GM12872 (cell line): ENCODE results near the gene ACTR5.

Experiments used
- TF ChIP-seq, protein P1 (sequence below): IDR thresholded peaks from 3 replicates; pipeline ENCODE4 v1.5.1; 2011; ENCODE audit warnings: low read depth, mild to moderate bottlenecking, low read length, moderate library complexity; ENCODE audit not compliant: insufficient read depth

ACTR5 gene

DNA sequence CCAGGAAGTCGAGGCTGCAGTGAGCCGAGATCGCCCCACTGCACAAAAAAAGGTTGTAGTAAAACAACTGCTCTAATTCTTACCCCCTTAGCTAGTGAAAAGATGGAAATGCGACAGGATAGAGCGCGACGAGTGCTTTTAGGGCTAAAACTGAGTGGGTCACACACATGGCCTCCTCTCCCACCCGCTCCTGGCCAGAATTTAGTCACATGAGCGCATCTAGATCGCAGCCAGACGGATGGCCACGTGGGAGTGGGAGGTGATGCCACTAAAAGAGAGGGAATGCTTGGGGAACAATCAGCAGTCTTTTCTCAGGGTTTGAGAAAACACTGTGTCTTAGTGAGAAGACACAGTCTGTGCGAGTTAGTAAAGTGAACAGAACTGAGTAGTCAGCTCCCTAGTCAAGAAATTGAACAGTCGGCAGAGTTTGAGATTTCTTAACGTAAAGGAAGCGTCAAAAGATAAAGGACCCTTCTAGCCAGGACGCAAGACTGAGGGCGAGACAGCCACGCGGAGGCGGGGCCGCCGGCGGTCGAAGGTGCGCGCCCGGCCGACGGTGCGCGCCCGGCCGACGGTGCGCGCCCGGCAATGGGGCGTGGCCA, 664 bp upstream of the ACTR5 start:
- TF ChIP-seq, protein P1, sequence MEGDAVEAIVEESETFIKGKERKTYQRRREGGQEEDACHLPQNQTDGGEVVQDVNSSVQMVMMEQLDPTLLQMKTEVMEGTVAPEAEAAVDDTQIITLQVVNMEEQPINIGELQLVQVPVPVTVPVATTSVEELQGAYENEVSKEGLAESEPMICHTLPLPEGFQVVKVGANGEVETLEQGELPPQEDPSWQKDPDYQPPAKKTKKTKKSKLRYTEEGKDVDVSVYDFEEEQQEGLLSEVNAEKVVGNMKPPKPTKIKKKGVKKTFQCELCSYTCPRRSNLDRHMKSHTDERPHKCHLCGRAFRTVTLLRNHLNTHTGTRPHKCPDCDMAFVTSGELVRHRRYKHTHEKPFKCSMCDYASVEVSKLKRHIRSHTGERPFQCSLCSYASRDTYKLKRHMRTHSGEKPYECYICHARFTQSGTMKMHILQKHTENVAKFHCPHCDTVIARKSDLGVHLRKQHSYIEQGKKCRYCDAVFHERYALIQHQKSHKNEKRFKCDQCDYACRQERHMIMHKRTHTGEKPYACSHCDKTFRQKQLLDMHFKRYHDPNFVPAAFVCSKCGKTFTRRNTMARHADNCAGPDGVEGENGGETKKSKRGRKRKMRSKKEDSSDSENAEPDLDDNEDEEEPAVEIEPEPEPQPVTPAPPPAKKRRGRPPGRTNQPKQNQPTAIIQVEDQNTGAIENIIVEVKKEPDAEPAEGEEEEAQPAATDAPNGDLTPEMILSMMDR: no peak

DNA sequence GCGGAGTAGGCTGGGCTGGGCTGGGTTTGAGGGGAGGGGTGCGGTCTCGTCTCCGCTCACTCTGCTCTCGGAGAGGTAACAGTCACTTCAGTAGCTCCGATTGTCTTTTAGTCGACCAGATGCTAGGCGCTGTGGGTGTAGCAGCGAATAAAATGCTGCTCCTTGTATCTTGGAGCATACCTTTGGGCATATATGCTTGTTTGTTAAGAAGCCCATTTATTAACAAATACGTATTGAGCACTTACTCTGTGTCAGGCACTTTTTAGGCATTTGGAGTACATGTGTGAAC, 545 bp downstream of the ACTR5 start:
- TF ChIP-seq, protein P1: no peak

DNA sequence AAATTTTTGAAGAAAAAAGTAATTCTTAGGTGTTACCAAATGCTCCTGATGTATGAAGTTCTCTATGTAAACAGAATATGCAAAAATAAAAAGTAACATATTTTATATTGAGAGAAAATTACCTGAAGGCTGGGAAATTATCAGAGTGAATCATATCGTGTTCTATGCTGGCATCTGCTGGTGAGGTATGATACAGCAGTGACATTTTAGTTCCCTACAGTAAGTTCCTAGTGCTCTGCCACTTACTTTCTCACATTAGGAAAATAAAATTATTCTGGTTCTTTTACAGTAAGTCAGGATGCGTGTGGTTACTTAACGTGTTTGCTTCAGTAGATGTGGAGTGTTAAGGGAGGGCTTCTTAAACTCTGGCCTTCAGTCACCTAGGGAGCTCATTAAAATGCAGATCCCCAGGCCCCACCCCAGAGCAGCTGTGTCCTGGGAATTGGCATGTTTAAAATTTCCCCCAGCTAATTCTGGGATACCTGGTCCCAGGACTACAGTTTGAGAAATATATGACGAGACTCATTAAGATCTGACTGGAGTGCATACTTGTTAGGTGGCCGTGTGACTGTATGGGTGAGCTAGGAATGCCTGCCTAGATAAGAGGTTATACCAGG, 3.2 kb downstream of the ACTR5 start:
- TF ChIP-seq, protein P1: peak; percentile 58

DNA sequence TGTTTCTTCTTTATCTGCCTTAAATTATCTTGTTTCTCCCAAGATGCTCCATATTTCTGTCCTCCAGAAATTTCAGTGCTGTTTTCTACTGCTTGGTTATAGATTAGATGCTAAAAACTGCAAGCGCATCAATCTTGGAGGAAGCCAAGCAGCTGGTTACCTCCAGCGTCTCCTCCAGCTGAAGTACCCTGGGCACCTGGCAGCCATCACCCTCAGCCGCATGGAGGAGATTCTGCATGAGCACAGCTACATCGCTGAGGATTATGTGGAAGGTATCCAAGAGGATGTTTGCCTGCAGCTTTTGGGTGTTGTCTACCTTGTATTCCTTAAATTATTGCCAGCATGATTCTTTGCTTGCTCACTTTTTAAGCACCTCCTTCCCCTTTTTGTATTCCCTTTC, 3.8 kb downstream of the ACTR5 start:
- TF ChIP-seq, protein P1: no peak

DNA sequence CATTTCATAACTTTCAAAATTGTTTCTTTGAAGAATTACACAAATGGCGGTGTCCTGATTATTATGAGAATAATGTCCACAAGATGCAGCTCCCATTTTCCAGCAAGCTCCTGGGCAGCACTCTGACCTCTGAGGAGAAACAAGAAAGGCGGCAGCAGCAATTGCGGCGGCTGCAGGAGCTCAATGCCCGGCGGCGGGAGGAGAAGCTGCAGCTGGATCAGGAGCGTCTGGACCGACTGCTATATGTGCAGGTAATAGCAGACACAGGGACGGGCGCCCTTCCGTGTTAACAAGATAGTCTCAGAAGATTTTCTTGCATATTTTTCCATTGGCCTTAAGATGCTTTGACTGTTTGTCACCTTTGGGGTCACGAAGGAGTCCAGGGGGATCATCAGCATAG, 6.7 kb downstream of the ACTR5 start:
- TF ChIP-seq, protein P1: no peak

DNA sequence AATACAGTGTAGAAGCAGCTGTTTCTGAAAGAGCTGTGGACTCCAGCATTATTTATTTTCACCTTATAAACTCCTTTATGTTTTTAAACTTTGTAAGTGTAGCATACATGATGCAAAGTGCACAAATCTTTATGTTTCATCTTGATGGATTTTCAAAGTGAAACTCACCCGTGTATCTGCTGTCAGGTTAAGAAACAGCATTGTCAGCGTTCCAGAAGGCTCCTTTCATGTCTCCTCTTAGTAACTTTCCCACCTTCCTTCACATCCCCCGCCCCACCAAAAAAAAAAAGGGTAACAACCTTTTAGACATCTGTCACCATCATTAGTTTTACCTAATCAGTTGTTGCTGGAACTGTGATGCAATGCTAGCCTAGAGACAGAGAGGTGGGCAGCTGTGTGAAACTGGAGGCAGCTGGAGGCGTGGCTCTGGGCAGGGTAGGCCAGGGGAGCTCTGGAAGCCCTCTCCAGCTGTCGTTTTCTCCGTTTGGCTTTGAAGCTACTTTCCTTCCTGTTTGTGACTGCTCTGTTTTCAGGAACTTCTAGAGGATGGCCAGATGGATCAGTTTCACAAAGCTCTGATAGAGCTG, 7.2 kb downstream of the ACTR5 start:
- TF ChIP-seq, protein P1: no peak

DNA sequence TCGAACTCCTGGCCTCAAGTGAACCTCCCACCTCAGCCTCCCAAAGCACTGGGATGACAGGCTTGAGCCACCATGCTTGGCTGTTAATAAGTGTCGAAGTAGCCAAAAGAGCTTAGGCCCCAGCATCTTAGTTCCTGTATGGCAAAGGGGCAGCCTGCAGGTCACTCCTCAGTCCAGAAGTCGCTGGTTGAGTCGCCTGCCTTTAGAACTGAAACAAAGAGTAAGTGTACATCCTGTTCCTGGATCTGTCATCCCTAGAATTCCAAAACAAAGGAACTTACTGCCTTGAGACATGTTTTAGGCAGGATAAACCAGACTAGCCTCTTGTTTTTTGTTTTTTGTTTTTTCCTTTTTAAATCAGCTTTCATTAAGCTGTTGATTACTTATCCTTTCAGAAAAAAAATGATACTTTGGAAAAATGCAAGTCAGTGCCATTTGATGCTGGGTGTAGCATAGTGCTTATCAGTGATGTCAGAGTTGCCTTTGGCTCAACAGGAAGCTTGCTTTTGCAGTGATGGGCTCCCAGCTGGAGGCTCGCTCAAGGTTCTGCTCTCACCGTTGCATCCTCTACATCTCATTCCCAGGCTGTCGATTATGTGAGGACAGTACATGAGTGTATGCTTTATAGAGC, 9.0 kb downstream of the ACTR5 start:
- TF ChIP-seq, protein P1: no peak
